ENCODE measurements around the gene RNF207. TPM values are rescaled to one million over a fixed set of nuclear protein-coding genes. Genes with fewer than 3 reads are reported as not detected.
A peak's percentile ranks its signal among the peaks of the same experiment; 100 is the strongest.

Gene RNF207
- total and polyA plus RNA-seq, 2 of the 13 experiments (the other 11 are each of a cell fraction or from before 2014, with no cell fraction given) = 9.8 to 15.9 TPM

DNA sequence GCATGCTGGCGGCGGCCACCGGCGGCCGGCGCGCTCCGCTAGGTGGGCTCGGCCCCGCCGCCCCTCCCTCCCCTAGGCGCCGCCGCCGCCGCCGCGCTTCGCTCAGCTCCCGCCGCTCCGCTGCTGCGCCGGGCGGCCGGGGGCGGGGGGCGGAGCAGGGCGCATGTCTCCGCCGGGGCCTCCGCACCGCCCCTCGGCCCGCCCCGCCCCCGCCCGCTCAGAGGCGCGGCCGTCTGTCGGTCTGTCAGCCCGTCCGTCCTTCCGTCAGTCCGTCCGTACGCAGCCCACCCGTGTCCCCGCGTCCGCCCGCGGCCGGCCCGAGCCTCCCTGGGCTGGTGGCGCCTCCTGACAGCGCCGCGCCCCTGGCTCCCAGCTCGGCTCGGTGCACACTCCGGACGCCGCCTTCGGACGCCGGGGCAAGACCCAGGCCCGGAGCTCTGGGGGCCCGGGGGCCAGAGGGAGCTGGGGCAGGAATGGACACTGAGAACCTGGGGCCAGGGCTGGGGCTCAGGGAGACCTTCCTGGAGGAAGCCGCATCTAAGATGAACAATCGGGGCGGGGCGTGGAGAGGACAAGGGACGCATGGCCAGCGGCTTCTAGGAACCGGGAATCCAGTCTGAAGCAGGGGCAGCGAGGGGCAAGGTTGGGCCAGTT, 55.2 kb downstream of the RNF207 start, which contains the start of gene GPR153:
Gene GPR153 (minus strand): TSS at position 138 of the 654 bp plus-strand sequence. CDS start 6,193 bp downstream, outside the sequence.
- H3K36me3 ChIP-seq (replicated peaks in 1 of 2; ENCODE audit: control insufficient read depth in 1 of 2, insufficient read depth in 2 of 2, low read length in 2 of 2) = no peaks in the 10 kb centered on the region
- no peak within 1 kb of the TSS for H2AFZ ChIP-seq (ENCODE audit: low read length)
- H4K20me1 ChIP-seq (ENCODE audit: insufficient read depth, low read length) = no peaks in the 10 kb centered on the region
- FAIRE-seq (no peak), DNase-seq (ENCODE audit: low spot score) (no peak), ATAC-seq (peak; percentile 43)
- in situ Hi-C loops (cut with HindIII; ENCODE audit: extremely low pct_ligation_motif_present, low pct_unique_long_range_greater_than_20kb) (no loop called here), intact Hi-C loops (cut with micrococcal nuclease; ENCODE audit: unreplicated experiment) (no loop called here)
- ChIA-PET CTCF (ENCODE audit: low intra/inter-chr PET ratio, low total read pairs) (no interaction called here), POLR2A (no interaction called here)
- H3K4me1 ChIP-seq (ENCODE audit: insufficient read depth, low read length) = peaks cover 35% of the 10 kb centered on the region
- peak within 1 kb of the TSS; percentile 40 to 68 (median 54); a peak in 4 of 6 replicates for H3K4me3 ChIP-seq (replicated peaks in 1 of 3; ENCODE audit: insufficient read depth in 1 of 3, low read depth in 2 of 3, low read length in 3 of 3)
- WGBS (ENCODE audit: low lambda C conversion rate) = 2% methylated on average over 26 of the region's 78 CpGs
- no peak within 1 kb of the TSS for H3K27ac ChIP-seq (ENCODE audit: extremely low read length, insufficient read depth, low read length)
- no peaks in the 10 kb centered on the region for H3K79me2 ChIP-seq (ENCODE audit: insufficient read depth, low read length)
- peak within 1 kb of the TSS; percentile 63 for H3K4me2 ChIP-seq (ENCODE audit: low read depth, low read length)
- H3K9ac ChIP-seq (ENCODE audit: insufficient read depth, low read depth, low read length) = no peak within 1 kb of the TSS
- BruUV-seq (replicated peaks) = no TSS peak
- H3K9me3 ChIP-seq (ENCODE audit: low read length) = no peaks in the 10 kb centered on the region
- peaks cover 0 to 7% of the 10 kb centered on the region in 2 experiments; a peak in 4 of 5 replicates for H3K27me3 ChIP-seq (ENCODE audit: control insufficient read depth in 1 of 2, insufficient read depth in 2 of 2, low read length in 2 of 2)
- TF ChIP-seq, protein P1, sequence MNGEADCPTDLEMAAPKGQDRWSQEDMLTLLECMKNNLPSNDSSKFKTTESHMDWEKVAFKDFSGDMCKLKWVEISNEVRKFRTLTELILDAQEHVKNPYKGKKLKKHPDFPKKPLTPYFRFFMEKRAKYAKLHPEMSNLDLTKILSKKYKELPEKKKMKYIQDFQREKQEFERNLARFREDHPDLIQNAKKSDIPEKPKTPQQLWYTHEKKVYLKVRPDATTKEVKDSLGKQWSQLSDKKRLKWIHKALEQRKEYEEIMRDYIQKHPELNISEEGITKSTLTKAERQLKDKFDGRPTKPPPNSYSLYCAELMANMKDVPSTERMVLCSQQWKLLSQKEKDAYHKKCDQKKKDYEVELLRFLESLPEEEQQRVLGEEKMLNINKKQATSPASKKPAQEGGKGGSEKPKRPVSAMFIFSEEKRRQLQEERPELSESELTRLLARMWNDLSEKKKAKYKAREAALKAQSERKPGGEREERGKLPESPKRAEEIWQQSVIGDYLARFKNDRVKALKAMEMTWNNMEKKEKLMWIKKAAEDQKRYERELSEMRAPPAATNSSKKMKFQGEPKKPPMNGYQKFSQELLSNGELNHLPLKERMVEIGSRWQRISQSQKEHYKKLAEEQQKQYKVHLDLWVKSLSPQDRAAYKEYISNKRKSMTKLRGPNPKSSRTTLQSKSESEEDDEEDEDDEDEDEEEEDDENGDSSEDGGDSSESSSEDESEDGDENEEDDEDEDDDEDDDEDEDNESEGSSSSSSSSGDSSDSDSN (CRISPR knock-in tag; IDR thresholded peaks at IDR 0.05) = peak; percentile 47; the same call in 1 of the 2 replicates
- TF ChIP-seq HIVEP1 (CRISPR knock-in tag; IDR thresholded peaks at IDR 0.05) (no peak), ZBTB20 (CRISPR knock-in tag; IDR thresholded peaks at IDR 0.05; ENCODE audit: borderline replicate concordance, low read depth) (no peak), DMAP1 (CRISPR knock-in tag; IDR thresholded peaks at IDR 0.05) (no peak), MIXL1 (CRISPR knock-in tag; IDR thresholded peaks at IDR 0.05) (no peak), ZNF781 (CRISPR knock-in tag; IDR thresholded peaks at IDR 0.05; ENCODE audit: borderline replicate concordance, not compliant biosample characterization) (no peak), HNRNPK (IDR thresholded peaks at IDR 0.05; ENCODE audit: low read depth, low read length, poor library complexity, severe bottlenecking) (peak; percentile 35)
- TF ChIP-seq, protein P2, sequence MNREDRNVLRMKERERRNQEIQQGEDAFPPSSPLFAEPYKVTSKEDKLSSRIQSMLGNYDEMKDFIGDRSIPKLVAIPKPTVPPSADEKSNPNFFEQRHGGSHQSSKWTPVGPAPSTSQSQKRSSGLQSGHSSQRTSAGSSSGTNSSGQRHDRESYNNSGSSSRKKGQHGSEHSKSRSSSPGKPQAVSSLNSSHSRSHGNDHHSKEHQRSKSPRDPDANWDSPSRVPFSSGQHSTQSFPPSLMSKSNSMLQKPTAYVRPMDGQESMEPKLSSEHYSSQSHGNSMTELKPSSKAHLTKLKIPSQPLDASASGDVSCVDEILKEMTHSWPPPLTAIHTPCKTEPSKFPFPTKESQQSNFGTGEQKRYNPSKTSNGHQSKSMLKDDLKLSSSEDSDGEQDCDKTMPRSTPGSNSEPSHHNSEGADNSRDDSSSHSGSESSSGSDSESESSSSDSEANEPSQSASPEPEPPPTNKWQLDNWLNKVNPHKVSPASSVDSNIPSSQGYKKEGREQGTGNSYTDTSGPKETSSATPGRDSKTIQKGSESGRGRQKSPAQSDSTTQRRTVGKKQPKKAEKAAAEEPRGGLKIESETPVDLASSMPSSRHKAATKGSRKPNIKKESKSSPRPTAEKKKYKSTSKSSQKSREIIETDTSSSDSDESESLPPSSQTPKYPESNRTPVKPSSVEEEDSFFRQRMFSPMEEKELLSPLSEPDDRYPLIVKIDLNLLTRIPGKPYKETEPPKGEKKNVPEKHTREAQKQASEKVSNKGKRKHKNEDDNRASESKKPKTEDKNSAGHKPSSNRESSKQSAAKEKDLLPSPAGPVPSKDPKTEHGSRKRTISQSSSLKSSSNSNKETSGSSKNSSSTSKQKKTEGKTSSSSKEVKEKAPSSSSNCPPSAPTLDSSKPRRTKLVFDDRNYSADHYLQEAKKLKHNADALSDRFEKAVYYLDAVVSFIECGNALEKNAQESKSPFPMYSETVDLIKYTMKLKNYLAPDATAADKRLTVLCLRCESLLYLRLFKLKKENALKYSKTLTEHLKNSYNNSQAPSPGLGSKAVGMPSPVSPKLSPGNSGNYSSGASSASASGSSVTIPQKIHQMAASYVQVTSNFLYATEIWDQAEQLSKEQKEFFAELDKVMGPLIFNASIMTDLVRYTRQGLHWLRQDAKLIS (CRISPR knock-in tag; IDR thresholded peaks at IDR 0.05) = no peak
- TF ChIP-seq, protein P3, sequence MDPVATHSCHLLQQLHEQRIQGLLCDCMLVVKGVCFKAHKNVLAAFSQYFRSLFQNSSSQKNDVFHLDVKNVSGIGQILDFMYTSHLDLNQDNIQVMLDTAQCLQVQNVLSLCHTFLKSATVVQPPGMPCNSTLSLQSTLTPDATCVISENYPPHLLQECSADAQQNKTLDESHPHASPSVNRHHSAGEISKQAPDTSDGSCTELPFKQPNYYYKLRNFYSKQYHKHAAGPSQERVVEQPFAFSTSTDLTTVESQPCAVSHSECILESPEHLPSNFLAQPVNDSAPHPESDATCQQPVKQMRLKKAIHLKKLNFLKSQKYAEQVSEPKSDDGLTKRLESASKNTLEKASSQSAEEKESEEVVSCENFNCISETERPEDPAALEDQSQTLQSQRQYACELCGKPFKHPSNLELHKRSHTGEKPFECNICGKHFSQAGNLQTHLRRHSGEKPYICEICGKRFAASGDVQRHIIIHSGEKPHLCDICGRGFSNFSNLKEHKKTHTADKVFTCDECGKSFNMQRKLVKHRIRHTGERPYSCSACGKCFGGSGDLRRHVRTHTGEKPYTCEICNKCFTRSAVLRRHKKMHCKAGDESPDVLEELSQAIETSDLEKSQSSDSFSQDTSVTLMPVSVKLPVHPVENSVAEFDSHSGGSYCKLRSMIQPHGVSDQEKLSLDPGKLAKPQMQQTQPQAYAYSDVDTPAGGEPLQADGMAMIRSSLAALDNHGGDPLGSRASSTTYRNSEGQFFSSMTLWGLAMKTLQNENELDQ (CRISPR knock-in tag; IDR thresholded peaks at IDR 0.05; ENCODE audit: borderline replicate concordance) = no peak
- TF ChIP-seq, protein P4, sequence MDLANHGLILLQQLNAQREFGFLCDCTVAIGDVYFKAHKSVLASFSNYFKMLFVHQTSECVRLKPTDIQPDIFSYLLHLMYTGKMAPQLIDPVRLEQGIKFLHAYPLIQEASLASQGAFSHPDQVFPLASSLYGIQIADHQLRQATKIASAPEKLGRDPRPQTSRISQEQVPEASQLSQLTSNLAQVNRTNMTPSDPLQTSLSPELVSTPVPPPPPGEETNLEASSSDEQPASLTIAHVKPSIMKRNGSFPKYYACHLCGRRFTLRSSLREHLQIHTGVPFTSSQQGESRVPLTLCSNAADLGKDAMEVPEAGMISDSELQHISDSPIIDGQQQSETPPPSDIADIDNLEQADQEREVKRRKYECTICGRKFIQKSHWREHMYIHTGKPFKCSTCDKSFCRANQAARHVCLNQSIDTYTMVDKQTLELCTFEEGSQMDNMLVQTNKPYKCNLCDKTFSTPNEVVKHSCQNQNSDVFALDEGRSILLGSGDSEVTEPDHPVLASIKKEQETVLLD (CRISPR knock-in tag; IDR thresholded peaks at IDR 0.05; ENCODE audit: low read depth) = peak; percentile 59; the same call in 1 of the 2 replicates
